Measurements from ENCODE around the gene GDF2. TPM values are rescaled to one million over a fixed set of nuclear protein-coding genes. Genes with fewer than 3 reads are reported as not detected.

GDF2 gene
- total RNA-seq, 1 donor from 2014 or later: not detected

DNA sequence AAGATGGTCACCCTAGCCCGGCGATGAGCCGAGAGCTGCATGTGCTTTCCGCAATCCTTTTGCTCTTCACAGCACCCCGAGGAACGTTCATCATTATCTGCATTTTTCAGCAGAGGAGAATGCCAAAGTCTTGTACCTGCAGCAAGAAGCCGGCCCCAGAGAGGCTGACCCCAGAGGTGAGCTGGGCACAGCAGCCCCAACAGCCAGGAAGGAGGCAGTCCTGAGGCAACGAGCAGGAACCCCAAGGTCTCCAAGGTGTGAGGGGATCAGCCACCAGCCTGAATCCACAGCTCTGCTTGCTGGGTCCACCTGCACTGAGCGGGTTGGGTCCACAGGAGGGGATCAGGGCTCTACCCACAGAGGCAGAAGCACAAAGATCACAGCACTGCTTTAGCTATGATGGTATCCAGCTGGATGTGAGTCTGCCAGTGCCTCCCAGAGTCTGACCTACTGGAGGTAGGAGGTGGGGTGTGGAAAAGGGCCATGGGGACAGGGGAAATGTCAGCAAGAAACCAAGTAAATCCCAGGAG lies 39.1 kb upstream of the GDF2 start:
- no peaks in the 10 kb centered on the region for H3K36me3 Mint-ChIP-seq (ENCODE audit: unreplicated experiment)
- H3K27me3 Mint-ChIP-seq (ENCODE audit: unreplicated experiment): peaks cover 18% of the 10 kb centered on the region
- TF ChIP-seq, protein P1, sequence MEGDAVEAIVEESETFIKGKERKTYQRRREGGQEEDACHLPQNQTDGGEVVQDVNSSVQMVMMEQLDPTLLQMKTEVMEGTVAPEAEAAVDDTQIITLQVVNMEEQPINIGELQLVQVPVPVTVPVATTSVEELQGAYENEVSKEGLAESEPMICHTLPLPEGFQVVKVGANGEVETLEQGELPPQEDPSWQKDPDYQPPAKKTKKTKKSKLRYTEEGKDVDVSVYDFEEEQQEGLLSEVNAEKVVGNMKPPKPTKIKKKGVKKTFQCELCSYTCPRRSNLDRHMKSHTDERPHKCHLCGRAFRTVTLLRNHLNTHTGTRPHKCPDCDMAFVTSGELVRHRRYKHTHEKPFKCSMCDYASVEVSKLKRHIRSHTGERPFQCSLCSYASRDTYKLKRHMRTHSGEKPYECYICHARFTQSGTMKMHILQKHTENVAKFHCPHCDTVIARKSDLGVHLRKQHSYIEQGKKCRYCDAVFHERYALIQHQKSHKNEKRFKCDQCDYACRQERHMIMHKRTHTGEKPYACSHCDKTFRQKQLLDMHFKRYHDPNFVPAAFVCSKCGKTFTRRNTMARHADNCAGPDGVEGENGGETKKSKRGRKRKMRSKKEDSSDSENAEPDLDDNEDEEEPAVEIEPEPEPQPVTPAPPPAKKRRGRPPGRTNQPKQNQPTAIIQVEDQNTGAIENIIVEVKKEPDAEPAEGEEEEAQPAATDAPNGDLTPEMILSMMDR (IDR thresholded peaks at IDR 0.05): no peak
- no peak overlapping the region for H3K4me3 Mint-ChIP-seq (ENCODE audit: unreplicated experiment)
- DNase-seq (ENCODE audit: extremely low spot score, unreplicated experiment): no peak
- H3K9me3 Mint-ChIP-seq (ENCODE audit: unreplicated experiment): no peaks in the 10 kb centered on the region
- H3K27ac Mint-ChIP-seq (ENCODE audit: unreplicated experiment): no peak overlapping the region
- H3K4me1 Mint-ChIP-seq (ENCODE audit: unreplicated experiment): no peaks in the 10 kb centered on the region

DNA sequence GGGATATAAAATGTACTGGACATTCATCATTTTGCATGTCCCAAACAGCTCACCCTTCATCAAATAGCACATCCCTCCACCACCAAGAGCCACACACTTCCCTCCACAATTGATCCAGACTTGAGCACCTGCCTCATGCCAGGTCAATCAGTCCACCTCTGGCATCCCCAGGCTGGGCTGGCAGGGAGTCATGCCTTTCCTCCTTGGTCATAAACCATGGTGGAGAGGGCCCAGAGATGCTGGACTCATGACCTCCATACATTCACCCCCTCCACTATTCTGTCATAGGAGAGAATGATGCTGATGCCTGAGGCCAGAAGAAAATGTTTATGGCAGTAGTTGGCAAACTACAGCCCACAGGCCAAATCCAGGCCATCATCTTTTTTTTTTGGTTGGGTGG lies 38.4 kb upstream of the GDF2 start:
- no peak for DNase-seq (ENCODE audit: extremely low spot score, unreplicated experiment)
- H3K4me3 Mint-ChIP-seq (ENCODE audit: unreplicated experiment): no peak overlapping the region
- H3K27me3 Mint-ChIP-seq (ENCODE audit: unreplicated experiment): peaks cover 23% of the 10 kb centered on the region
- H3K27ac Mint-ChIP-seq (ENCODE audit: unreplicated experiment): no peak overlapping the region
- TF ChIP-seq, protein P1 (IDR thresholded peaks at IDR 0.05): no peak
- H3K9me3 Mint-ChIP-seq (ENCODE audit: unreplicated experiment): no peaks in the 10 kb centered on the region
- no peaks in the 10 kb centered on the region for H3K4me1 Mint-ChIP-seq (ENCODE audit: unreplicated experiment)
- H3K36me3 Mint-ChIP-seq (ENCODE audit: unreplicated experiment): no peaks in the 10 kb centered on the region

DNA sequence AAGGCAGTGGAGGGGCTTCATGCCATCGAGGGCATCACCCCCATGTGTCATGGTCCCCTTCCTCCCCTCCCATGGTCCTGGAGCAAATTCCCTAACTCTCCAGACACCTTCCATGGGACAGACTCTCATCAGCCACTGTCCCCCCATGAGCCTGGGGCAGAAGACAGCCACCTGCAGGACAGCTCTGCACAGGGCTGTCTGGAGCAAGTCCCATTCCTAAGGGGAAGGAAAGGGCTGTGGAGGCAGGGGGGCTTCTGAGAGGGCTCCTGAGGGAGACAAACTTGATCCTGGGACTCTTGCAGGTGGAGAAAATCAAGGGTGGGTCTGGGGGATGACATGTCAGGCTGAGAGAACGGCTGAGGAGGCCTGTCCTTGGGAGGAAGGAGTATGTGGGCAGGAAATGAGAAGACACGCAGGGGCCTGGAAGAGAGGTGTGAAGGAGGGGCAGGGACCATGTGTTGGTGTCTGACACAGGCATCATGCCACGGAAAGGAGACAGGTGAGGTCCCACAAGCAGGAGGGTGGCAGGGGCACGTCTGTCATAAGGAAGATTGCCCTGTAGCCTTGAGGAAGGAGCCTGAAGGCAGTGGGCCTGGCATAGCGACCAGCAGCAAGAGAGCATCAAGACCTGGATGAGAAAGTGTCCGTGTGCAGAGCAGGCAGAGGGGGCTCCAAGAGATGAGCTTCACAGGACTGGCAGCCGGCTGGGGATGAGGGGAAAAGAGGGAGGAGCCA lies 36.7 kb upstream of the GDF2 start:
- Mint-ChIP-seq H3K27ac (ENCODE audit: unreplicated experiment) (no peak overlapping the region), H3K36me3 (ENCODE audit: unreplicated experiment) (no peaks in the 10 kb centered on the region), H3K4me3 (ENCODE audit: unreplicated experiment) (no peak overlapping the region), H3K27me3 (ENCODE audit: unreplicated experiment) (peaks cover 24% of the 10 kb centered on the region), H3K4me1 (ENCODE audit: unreplicated experiment) (no peaks in the 10 kb centered on the region), H3K9me3 (ENCODE audit: unreplicated experiment) (no peaks in the 10 kb centered on the region)
- TF ChIP-seq, protein P1 (IDR thresholded peaks at IDR 0.05): no peak
- no peak for DNase-seq (ENCODE audit: extremely low spot score, unreplicated experiment)

DNA sequence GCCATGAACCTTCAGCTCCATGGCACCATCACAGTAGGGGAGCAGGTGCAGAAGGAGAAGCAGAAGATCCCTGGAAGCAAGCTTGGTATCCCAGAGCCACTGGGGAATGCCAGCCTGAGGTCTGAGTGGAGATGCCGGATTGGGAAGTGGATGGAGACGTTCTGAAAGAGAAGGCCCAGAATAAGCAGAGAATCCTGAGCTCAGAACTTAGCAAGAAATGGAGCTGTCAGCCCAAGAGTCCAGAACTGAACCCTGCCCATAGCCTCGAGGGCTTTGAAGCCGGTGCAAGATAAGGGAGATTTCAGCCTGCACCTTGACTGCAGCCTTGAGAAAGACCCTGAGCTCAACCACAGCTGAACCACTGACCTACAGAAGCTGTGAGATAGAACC lies 36.1 kb upstream of the GDF2 start:
- Mint-ChIP-seq H3K36me3 (ENCODE audit: unreplicated experiment) (no peaks in the 10 kb centered on the region), H3K27ac (ENCODE audit: unreplicated experiment) (no peak overlapping the region), H3K9me3 (ENCODE audit: unreplicated experiment) (no peaks in the 10 kb centered on the region), H3K4me1 (ENCODE audit: unreplicated experiment) (no peaks in the 10 kb centered on the region), H3K4me3 (ENCODE audit: unreplicated experiment) (no peak overlapping the region), H3K27me3 (ENCODE audit: unreplicated experiment) (peaks cover 24% of the 10 kb centered on the region)
- DNase-seq (ENCODE audit: extremely low spot score, unreplicated experiment): peak; percentile 49
- TF ChIP-seq, protein P1 (IDR thresholded peaks at IDR 0.05): no peak

DNA sequence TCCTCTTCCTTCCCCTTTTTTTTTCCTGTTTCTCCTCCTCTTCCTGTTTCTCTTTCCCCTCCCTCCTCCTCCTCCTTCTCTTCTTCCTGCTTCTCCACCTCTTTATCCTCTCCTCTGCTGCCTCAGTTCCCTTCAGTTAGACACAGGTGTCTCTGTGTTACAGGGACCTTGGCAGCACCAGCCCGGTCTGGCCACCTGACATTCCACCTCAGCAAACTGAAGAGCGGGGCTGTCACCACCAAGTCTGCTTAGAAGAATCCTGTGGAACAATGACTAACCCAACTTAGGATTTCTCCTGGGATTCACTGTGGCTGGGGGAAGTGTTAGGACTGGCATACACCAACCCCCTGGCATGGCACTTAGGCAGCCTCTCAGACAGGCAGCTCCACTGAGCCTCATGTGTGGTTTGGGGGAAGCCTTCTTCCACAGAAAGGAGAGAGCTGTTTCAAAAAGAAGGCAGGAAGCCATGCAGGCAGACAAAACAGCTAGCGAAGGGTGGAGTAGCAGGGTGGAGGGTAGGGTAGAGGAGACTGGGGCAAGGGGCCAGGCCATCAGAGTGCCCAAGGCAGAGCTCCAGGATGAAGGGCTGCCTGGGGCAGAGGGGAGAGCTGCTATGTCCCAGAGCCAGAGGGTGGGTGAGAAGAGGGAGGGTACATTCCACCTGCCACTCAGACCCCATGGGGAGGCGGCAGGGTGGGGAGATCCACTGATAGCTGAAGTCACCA lies 35.5 kb upstream of the GDF2 start:
- Mint-ChIP-seq H3K4me3 (ENCODE audit: unreplicated experiment) (no peak overlapping the region), H3K9me3 (ENCODE audit: unreplicated experiment) (no peaks in the 10 kb centered on the region), H3K4me1 (ENCODE audit: unreplicated experiment) (no peaks in the 10 kb centered on the region), H3K27me3 (ENCODE audit: unreplicated experiment) (peaks cover 19% of the 10 kb centered on the region), H3K36me3 (ENCODE audit: unreplicated experiment) (no peaks in the 10 kb centered on the region), H3K27ac (ENCODE audit: unreplicated experiment) (no peak overlapping the region)
- TF ChIP-seq, protein P1 (IDR thresholded peaks at IDR 0.05): no peak
- DNase-seq (ENCODE audit: extremely low spot score, unreplicated experiment): no peak
